Measurements from ENCODE around the gene PPP2R2C.

Gene PPP2R2C

GRCh38 chr4:6472387-6473263, at the start of gene PPP2R2C:
Gene PPP2R2C (minus strand): TSS chr4:6472614. CDS start chr4:6472229, 385 bp downstream.
- no peak for DNase-seq (ENCODE audit: low read depth in 2 of 2)

- DNase-seq (ENCODE audit: low read depth in 2 of 2): no peak
Measured at GRCh38 chr4:6520978-6521377, 48.6 kb upstream of the PPP2R2C start.

GRCh38 chr4:6520051-6520636, 47.7 kb upstream of the PPP2R2C start:
- DNase-seq (ENCODE audit: low read depth in 2 of 2): no peak

- no peak for DNase-seq (ENCODE audit: low read depth in 2 of 2)
Measured at GRCh38 chr4:6517171-6517570, 44.8 kb upstream of the PPP2R2C start.

GRCh38 chr4:6516762-6517161, 44.3 kb upstream of the PPP2R2C start:
- DNase-seq (ENCODE audit: low read depth in 2 of 2): no peak

- DNase-seq (ENCODE audit: low read depth in 2 of 2): no peak
Measured at GRCh38 chr4:6516281-6516680, 43.9 kb upstream of the PPP2R2C start.

- no peak for DNase-seq (ENCODE audit: low read depth in 2 of 2)
Measured at GRCh38 chr4:6513678-6514077, 41.3 kb upstream of the PPP2R2C start.

GRCh38 chr4:6509587-6509986, 37.2 kb upstream of the PPP2R2C start:
- DNase-seq (ENCODE audit: low read depth in 2 of 2): no peak

GRCh38 chr4:6507345-6507744, 34.9 kb upstream of the PPP2R2C start:
- no peak for DNase-seq (ENCODE audit: low read depth in 2 of 2)

GRCh38 chr4:6506616-6507140, 34.3 kb upstream of the PPP2R2C start:
- no peak for DNase-seq (ENCODE audit: low read depth in 2 of 2)

- DNase-seq (ENCODE audit: low read depth in 2 of 2): no peak
Measured at GRCh38 chr4:6504900-6505496, 32.6 kb upstream of the PPP2R2C start.

- no peak for DNase-seq (ENCODE audit: low read depth in 2 of 2)
Measured at GRCh38 chr4:6502747-6503465, 30.5 kb upstream of the PPP2R2C start.

GRCh38 chr4:6502147-6502546, 29.7 kb upstream of the PPP2R2C start:
- DNase-seq (ENCODE audit: low read depth in 2 of 2): no peak

GRCh38 chr4:6501171-6501570, 28.8 kb upstream of the PPP2R2C start:
- no peak for DNase-seq (ENCODE audit: low read depth in 2 of 2)

GRCh38 chr4:6500481-6501140, 28.2 kb upstream of the PPP2R2C start:
- DNase-seq (ENCODE audit: low read depth in 2 of 2): no peak

- no peak for DNase-seq (ENCODE audit: low read depth in 2 of 2)
Measured at GRCh38 chr4:6499238-6499600, 26.8 kb upstream of the PPP2R2C start.

- DNase-seq (ENCODE audit: low read depth in 2 of 2): no peak
Measured at GRCh38 chr4:6498511-6499237, 26.3 kb upstream of the PPP2R2C start.

- DNase-seq (ENCODE audit: low read depth in 2 of 2): no peak
Measured at GRCh38 chr4:6497796-6498195, 25.4 kb upstream of the PPP2R2C start.

- DNase-seq (ENCODE audit: low read depth in 2 of 2): no peak
Measured at GRCh38 chr4:6495736-6496135, 23.3 kb upstream of the PPP2R2C start.

GRCh38 chr4:6495296-6495590, 22.8 kb upstream of the PPP2R2C start:
- DNase-seq (ENCODE audit: low read depth in 2 of 2): no peak
